Measurements from ENCODE around the gene GPR55.

The GPR55 gene

GRCh38 chr2:230878599-230879188 is 46.3 kb downstream of the GPR55 start:
- DNase-seq = no peak

- DNase-seq = no peak
Observed at GRCh38 chr2:230877759-230878598, 47.1 kb downstream of the GPR55 start.

- DNase-seq = no peak
Observed at GRCh38 chr2:230877116-230877758, 47.8 kb downstream of the GPR55 start.

GRCh38 chr2:230875347-230876315 is 49.4 kb downstream of the GPR55 start:
- no peak for DNase-seq

- no peak for DNase-seq
Observed at GRCh38 chr2:230874876-230875275, 50.2 kb downstream of the GPR55 start.

- DNase-seq = no peak
Observed at GRCh38 chr2:230874456-230874855, 50.6 kb downstream of the GPR55 start.

- no peak for DNase-seq
Observed at GRCh38 chr2:230873661-230874401, 51.2 kb downstream of the GPR55 start.

- DNase-seq = no peak
Observed at GRCh38 chr2:230872968-230873660, 51.9 kb downstream of the GPR55 start.

GRCh38 chr2:230872151-230872967 is 52.7 kb downstream of the GPR55 start:
- no peak for DNase-seq

GRCh38 chr2:230871361-230872150 is 53.5 kb downstream of the GPR55 start:
- DNase-seq = no peak

- no peak for DNase-seq
Observed at GRCh38 chr2:230870544-230871360, 54.3 kb downstream of the GPR55 start.

- DNase-seq = no peak
Observed at GRCh38 chr2:230869914-230870543, 55.0 kb downstream of the GPR55 start.

- DNase-seq = no peak
Observed at GRCh38 chr2:230868947-230869913, 55.8 kb downstream of the GPR55 start.

- no peak for DNase-seq
Observed at GRCh38 chr2:230868161-230868946, 56.7 kb downstream of the GPR55 start.

GRCh38 chr2:230866756-230867523 is 58.1 kb downstream of the GPR55 start:
- peak; percentile 7 for DNase-seq
